Esophagus squamous epithelium (tissue), 4 donors: Measurements from ENCODE around the gene BHMT.

Experiments
- CTCF ChIP-seq, 6 experiments: fragments of 450-650 bp in 4 of 6; fragments of 200-600 bp in 2 of 6; sonication (generic) in 2 of 6; IDR thresholded peaks; one replicate each; pipeline ENCODE4 v1.5.1; 2016 to 2019; ENCODE audit warnings: antibody characterized with exemption in 6 of 6, mild to moderate bottlenecking in 4 of 6, moderate library complexity in 4 of 6
- POLR2A ChIP-seq, 4 donors: fragments of 450-650 bp; IDR thresholded peaks; one replicate each; pipeline ENCODE4 v1.6.1; 2017; ENCODE audit warnings: antibody characterized with exemption in 4 of 4, mild to moderate bottlenecking in 4 of 4, moderate library complexity in 3 of 4

- TF ChIP-seq CTCF (IDR thresholded peaks at IDR 0.05) (no peak), POLR2A (IDR thresholded peaks at IDR 0.05) (no peak)
These were observed 17.8 kb upstream of the BHMT start for GRCh38 chr5:79093762-79094161.
